ENCODE results near the gene PHKG2.

The PHKG2 gene

DNA sequence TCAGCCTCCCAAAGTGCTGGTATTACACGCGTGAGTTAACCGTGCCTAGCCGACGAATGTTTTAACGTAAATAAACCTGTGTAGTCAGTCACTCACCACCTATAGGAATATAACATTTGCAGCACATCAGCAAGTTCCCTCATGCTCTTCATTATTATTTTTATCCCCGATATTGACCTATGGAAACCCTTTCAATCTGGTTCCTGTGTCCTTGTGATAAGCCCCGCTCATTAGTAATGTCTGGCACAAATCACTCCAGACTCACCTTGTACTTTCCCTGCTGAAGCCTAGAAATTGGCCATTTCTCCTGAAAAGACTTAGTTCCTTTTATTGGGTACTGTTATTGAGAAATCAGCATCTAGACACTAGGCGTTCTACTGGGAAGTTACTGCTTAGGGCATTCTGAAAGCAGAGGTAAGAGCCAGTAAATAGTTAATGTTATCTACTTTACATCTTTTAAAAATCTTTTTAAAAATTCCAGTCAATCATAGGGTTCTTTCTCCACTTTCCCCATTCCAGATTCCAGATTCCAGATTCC is 1.5 kb upstream of the PHKG2 start:
- TF ChIP-seq, protein P1, sequence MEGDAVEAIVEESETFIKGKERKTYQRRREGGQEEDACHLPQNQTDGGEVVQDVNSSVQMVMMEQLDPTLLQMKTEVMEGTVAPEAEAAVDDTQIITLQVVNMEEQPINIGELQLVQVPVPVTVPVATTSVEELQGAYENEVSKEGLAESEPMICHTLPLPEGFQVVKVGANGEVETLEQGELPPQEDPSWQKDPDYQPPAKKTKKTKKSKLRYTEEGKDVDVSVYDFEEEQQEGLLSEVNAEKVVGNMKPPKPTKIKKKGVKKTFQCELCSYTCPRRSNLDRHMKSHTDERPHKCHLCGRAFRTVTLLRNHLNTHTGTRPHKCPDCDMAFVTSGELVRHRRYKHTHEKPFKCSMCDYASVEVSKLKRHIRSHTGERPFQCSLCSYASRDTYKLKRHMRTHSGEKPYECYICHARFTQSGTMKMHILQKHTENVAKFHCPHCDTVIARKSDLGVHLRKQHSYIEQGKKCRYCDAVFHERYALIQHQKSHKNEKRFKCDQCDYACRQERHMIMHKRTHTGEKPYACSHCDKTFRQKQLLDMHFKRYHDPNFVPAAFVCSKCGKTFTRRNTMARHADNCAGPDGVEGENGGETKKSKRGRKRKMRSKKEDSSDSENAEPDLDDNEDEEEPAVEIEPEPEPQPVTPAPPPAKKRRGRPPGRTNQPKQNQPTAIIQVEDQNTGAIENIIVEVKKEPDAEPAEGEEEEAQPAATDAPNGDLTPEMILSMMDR (IDR thresholded peaks at IDR 0.05; ENCODE audit: insufficient read depth, low read depth, low read length, missing control alignments): no peak
- no peak for DNase-seq (ENCODE audit: low read depth)
- H3K4me3 ChIP-seq (ENCODE audit: low read depth, low read length): no peak overlapping the region

DNA sequence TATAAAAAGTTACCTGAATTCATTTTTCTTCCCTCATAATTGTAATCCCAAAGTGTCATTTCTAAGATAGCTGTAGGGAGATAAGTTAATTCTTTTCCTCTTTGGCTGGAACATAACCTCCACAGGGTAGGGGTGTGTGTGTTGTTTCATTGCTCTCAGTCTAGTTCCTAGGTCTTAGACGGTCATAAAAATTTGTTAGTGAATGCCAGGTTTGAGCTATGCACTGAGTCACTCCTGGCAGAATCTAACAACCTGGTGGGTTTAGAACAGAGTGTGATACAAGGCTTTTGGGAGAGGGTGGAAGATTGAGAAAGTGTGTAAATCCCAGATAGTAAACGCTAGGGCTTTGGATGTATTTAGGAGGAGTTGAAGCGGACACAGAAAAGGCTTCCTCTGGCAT is 894 bp upstream of the PHKG2 start:
- TF ChIP-seq, protein P1 (IDR thresholded peaks at IDR 0.05; ENCODE audit: insufficient read depth, low read depth, low read length, missing control alignments): no peak
- no peak overlapping the region; the same call in 1 of the 2 replicates for H3K4me3 ChIP-seq (ENCODE audit: low read depth, low read length)
- DNase-seq (ENCODE audit: low read depth): no peak

DNA sequence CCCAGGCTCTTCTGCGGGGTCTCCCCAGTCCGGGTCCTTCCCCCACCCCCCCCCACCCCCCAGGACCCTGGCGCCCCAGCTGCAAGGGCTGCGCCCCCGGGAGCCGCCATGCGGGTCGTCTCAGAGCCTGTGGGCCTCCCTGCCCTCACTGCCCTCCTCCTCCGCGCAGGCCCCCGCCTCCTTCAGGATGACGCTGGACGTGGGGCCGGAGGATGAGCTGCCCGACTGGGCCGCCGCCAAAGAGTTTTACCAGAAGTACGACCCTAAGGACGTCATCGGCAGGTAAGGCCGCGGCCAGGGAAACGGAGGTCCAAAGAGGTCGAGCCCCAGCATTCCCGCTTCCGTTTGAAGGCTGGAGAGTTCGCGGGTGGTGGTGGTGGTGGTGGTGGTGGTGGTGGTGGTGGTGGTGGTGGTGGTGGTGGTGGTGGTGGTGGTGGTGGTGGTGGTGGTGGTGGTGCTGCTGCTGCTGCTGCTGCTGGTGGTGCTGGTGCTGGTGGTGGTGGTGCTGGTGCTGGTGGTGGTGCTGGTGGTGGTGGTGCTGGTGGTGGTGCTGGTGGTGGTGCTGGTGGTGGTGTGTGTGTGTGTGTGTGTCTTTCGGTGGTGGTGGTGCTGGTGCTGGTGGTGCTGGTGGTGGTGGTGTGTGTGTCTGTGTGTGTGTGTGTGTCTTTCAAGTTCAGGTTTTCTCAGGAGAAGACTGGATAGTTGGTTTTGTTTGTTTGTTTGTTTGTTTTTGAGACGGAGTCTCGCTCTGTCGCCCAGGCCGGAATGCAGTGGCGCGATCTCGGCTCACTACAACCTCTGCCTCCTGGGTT is 615 bp downstream of the PHKG2 start:
- H3K4me3 ChIP-seq (ENCODE audit: low read depth, low read length): peak overlapping the region; percentile 87
- TF ChIP-seq, protein P1 (IDR thresholded peaks at IDR 0.05; ENCODE audit: insufficient read depth, low read depth, low read length, missing control alignments): no peak
- DNase-seq (ENCODE audit: low read depth): peak; percentile 65

DNA sequence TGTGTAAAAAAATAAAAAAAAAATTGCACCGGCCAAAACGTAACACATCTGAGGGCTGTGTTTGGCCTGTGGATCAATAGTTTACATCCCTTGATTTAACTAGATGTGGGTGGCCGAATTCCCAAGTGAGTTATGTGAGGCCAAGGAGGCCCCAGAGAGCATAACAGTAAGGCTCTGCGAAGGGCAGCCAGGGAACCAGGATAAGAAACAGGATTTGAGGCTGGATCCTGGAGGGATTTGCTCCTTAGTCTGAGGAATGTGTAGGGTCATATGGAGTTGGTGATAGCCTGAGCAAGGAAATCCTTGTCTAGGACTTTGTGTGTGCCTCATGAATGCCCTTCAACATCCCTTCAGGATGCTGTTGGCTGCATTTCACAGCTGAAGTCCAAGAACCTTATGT is 2.0 kb downstream of the PHKG2 start:
- TF ChIP-seq, protein P1 (IDR thresholded peaks at IDR 0.05; ENCODE audit: insufficient read depth, low read depth, low read length, missing control alignments): no peak
- no peak overlapping the region for H3K4me3 ChIP-seq (ENCODE audit: low read depth, low read length)
- DNase-seq (ENCODE audit: low read depth): no peak

DNA sequence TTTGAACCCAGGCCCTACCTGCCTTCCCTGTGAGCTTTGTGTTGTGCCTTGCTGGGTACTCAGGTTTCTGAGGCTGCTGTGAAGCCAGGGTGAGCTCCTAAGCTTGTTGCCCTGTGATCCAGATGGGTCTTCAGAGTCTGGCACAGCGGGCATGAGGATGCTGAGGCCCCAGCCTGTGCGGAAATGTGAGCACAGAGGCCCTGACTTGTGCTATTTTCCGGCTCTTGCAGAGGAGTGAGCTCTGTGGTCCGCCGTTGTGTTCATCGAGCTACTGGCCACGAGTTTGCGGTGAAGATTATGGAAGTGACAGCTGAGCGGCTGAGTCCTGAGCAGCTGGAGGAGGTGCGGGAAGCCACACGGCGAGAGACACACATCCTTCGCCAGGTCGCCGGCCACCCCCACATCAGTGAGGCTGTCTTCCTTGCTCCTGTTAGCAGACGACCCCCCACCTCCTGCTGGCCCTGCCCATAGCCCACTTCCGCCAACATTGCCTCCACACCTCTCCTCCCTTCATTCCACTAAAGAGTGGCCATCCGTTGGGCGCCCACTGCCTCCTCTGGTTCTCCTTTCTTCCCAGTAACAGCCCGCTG is 2.7 kb downstream of the PHKG2 start:
- H3K4me3 ChIP-seq (ENCODE audit: low read depth, low read length): no peak overlapping the region
- no peak for DNase-seq (ENCODE audit: low read depth)
- TF ChIP-seq, protein P1 (IDR thresholded peaks at IDR 0.05; ENCODE audit: insufficient read depth, low read depth, low read length, missing control alignments): no peak

DNA sequence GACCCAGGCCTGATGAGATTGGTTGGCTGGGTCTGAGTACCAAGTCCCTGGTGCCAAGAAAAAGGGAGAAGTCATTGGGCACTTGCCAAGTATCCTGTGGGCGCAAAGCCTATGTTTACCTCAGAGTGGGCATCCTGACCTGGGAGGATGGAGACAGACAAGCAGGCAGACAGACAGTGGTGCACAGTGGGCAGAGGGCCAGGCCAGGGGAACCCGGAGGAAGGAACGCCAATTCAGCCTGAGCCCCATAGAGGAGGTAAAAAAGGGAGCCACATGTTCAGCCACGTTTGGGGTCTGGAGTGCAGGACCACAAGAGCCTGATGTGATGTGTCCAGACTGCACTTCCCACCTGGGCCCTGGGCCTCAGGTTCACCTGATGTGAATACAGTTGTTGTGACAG is 5.4 kb downstream of the PHKG2 start:
- no peak for DNase-seq (ENCODE audit: low read depth)
- TF ChIP-seq, protein P1 (IDR thresholded peaks at IDR 0.05; ENCODE audit: insufficient read depth, low read depth, low read length, missing control alignments): no peak
- no peak overlapping the region for H3K4me3 ChIP-seq (ENCODE audit: low read depth, low read length)
